A549 (cell line): ENCODE data around the gene BRINP1.

Experiments
- CHD2 ChIP-seq: fragments of 150-350 bp; IDR thresholded peaks from 2 replicates; pipeline ENCODE4 v1.6.1; 2014; ENCODE audit warnings: low read length; ENCODE audit not compliant: partially characterized antibody
- CTCF ChIP-seq: fragments of >200 bp; sonication (Bioruptor Twin); formaldehyde crosslinking; IDR thresholded peaks from 3 replicates; pipeline ENCODE4 v1.5.1; 2016
- ELK1 ChIP-seq: fragments of 150-350 bp; IDR thresholded peaks from 2 replicates; pipeline ENCODE4 v1.6.1; 2014; ENCODE audit warnings: low read depth, mild to moderate bottlenecking, low read length
- FOSL2 ChIP-seq, 2 experiments: fragments of 450-650 bp in 1 of 2; fragments of >200 bp in 1 of 2; sonication (Bioruptor Twin) in 1 of 2; formaldehyde crosslinking; IDR thresholded peaks; 2 replicates each; pipeline versions ENCODE4 v1.5.0 to v1.6.1; 2016 to 2020; ENCODE audit warnings: mild to moderate bottlenecking in 1 of 2, moderate library complexity in 1 of 2
- HEYL ChIP-seq: fragments of 250-450 bp; sonication (Bioruptor Pico); IDR thresholded peaks from 2 replicates; pipeline ENCODE4 v1.8.0; 2021; ENCODE audit warnings: mild to moderate bottlenecking, moderate library complexity
- JUNB ChIP-seq: fragments of >200 bp; sonication (Bioruptor Twin); formaldehyde crosslinking; IDR thresholded peaks from 2 replicates; pipeline ENCODE4 v1.6.1; 2016
- KDM1A ChIP-seq: fragments of 200-600 bp; sonication (generic); IDR thresholded peaks from 2 replicates; pipeline ENCODE4 v1.6.1; 2016; ENCODE audit warnings: low read depth, mild to moderate bottlenecking
- MAZ ChIP-seq: fragments of 150-350 bp; IDR thresholded peaks from 2 replicates; pipeline ENCODE4 v1.6.1; 2014; ENCODE audit warnings: antibody characterized with exemption, low read depth, low read length, borderline replicate concordance
- POLR2A ChIP-seq: IDR thresholded peaks from 2 replicates; pipeline ENCODE4 v1.6.1; 2012; ENCODE audit warnings: mild to moderate bottlenecking, low read length
- RAD21 ChIP-seq, 2 experiments: fragments of >200 bp in 1 of 2; sonication (Bioruptor Twin) in 1 of 2; formaldehyde crosslinking in 1 of 2; IDR thresholded peaks in 1 of 2; conservative IDR thresholded peaks in 1 of 2; 2 replicates in 1 of 2; 3 replicates in 1 of 2; pipeline ENCODE4 v1.6.1; 2012 to 2018; ENCODE audit warnings: inconsistent platforms in 1 of 2
- TFCP2L1 ChIP-seq: fragments of 250-450 bp; sonication (Bioruptor Pico); IDR thresholded peaks from 2 replicates; pipeline ENCODE4 v1.5.0; 2021; ENCODE audit warnings: mild to moderate bottlenecking

- TF ChIP-seq CTCF (no peak), KDM1A (no peak), ELK1 (no peak), CHD2 (no peak), JUNB (no peak), HEYL (CRISPR knock-in tag) (no peak), TFCP2L1 (CRISPR knock-in tag) (no peak), RAD21 (conservative IDR thresholded peaks at IDR 0.05 in 1 of 2, IDR thresholded peaks at IDR 0.05 in 1 of 2) (no peak), MAZ (no peak), POLR2A (no peak), FOSL2 (IDR thresholded peaks at IDR 0.05) (no peak), FOSL2 (CRISPR knock-in tag; IDR thresholded peaks at IDR 0.05) (no peak)
These were observed 118.5 kb downstream of the BRINP1 start for GRCh38 chr9:119250730-119251129.
